Hippocampal formation (tissue), 2 donors: Measurements from ENCODE around the gene RBKS.

Experiments
- DNase-seq, 2 donors: peaks; one replicate each; lab custom pipeline; 2025; lab: John Stamatoyannopoulos, UW

RBKS gene

DNA sequence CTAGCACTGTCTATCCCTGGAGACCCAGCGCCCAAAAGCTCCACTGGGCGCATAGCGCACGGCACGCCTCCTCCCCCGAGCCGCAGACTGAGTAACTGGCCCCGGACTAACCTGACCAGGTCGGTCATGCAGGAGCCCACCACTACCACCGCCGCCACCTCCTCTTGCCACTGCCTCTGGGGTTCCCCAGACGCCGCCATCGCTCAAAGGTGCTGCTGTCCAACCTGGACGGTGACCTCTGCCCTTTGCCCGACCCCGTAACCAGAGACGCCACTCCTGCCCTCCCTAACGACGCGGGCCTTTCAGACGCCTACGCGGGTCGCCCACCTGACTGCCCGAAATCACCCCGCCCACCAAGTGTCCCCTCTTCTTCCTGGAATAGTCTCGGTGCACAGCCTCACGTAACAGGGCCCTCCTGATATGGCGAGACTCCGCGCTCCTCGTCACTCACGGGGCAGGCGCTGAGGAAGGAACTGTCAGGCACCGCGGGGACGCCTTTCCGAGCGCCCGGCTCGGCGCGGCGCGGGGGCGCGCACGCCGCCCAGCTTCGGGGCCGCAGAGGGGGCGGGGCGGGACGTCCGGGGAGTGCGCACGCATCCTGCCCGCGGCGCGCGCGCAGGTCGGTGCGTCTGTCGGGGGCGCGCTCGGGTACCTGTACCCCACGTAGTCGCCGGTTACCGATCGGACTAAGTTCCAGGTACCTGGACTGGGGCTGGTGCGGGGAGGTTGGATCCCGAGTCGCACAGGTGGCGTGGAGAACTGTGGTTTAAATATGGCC is at the start of gene RBKS, which contains the start of gene BABAM2:
Gene RBKS (minus strand): TSS at position 242 of the 778 bp plus-strand sequence. CDS start 42 bp downstream, at position 200.
Gene BABAM2 (plus strand): TSS at position 584 of the 778 bp plus-strand sequence. CDS start 3,828 bp downstream, outside the sequence.
- DNase-seq: peak; percentile 64 to 75

DNA sequence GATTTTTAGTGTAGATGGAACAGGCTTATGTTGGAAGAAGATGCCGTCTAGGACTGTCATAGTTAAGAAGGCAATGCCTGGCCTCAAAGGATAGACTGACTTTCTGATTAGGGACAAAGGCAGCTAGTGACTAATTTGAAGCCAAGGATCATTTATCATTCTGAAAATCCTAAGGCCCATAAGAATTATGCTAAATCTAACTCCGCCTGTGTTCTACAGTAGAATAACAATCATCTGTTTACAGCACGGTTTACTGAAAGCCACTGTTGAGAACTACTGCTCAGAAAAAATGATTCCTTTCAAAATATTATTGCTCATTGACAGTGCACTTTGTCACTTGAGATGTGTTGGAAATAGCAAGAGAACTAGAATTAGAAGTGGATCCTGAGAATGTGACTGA is 44.8 kb upstream of the RBKS start:
- DNase-seq: no peak

DNA sequence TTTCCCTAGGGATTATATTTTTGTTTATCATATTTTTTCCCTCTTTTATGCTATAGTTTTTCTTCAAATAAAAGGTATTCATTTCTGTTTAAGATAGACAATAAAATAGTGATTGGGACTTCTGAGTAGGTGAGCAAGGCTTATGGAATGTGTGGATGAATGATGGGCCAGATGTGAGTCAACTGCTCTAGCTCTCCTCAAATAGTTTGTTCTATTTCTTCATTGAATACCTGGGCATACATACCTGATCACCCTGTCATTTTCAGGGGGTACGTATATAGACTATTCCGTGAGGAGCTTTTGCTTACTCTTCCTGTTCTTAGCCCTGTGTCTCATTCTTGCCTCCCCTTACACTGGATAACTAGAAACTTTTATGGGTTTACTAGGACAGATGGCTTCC is 42.2 kb upstream of the RBKS start:
- no peak for DNase-seq

DNA sequence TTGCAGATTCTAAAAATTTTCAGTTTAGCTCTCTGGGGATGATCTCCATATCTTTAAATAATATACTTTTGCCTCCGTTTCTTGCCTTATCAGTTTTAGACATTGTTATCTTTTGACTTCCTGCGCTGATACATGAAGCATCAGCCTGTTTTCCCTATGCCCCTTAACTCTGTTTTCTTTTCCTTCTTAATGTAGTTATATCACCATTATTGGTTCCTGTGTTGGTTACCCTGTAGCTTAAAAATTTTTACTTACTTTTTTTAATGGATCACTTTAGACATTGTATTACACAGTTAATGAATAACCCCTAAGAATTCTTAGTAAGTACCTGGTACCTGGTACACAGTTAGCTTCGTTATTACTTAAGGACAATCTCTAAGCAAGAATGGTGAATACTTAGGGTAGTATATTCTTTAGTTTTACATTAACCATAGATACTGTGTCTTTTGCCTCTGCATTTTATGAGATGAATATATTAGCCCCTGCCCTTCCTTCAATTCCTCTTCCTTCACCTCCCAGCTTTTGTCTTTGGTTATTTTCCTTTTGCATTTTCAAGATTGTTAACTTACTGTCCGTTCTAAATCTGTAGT is 41.3 kb upstream of the RBKS start:
- no peak for DNase-seq

DNA sequence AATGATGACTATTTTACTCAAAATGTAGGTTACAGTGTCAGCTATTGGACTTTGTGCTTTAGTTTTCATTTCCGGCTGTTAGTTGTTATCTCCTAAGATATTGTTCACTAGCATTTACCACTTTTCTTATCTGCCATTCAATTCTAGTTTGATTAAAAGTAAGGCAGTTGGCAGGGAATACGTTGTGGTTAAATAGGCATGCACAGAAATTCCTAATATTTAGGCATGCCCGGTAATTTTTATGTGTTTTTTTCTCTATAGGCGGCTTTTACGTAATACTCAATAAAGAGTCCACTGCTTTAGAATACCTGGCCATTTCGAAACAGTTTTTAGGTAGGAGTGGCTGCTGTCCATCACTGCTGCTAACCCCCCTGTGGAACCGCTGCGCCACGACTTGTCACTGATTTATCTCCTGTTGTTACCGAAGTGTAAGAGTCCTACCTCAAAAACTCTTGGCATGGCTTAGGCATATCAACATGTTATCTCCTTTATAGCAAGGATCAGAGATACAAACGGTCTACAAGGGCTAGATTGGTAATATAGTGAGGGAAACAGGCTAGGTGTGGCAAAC is 39.8 kb upstream of the RBKS start:
- DNase-seq: no peak

DNA sequence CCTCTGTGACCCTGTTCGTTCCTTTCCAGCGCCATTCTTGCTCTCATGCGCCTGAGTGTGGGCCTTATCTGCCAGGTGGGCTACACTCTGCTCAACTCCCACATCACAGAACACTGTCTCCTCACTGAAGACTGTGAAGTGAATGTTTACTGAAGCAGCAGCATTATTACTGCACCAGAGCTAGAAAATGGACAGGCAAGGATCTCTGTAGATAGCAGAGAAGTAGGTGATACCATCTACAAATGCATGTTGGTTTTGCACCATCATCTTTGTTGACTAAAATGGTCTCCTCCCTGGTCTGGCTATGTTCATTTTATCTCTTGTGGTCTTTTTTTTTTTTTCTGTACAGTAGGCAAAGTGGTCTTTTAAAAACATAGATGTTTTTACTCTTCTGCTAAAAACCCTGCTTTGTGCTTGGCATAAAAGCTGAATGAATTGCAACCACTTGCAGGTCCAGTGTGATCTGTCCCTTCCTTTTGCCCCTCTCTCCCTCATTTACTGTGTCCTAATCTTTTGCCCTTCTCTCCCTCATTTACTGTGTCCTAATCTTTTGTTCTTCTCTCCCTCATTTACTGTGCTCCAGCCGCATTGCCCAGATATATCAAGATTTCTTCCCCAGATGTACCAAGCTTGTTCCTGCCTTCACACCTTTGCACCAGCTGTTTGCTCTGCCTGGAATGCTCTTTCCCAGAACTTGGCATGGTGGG is 35.7 kb upstream of the RBKS start:
- DNase-seq: no peak

DNA sequence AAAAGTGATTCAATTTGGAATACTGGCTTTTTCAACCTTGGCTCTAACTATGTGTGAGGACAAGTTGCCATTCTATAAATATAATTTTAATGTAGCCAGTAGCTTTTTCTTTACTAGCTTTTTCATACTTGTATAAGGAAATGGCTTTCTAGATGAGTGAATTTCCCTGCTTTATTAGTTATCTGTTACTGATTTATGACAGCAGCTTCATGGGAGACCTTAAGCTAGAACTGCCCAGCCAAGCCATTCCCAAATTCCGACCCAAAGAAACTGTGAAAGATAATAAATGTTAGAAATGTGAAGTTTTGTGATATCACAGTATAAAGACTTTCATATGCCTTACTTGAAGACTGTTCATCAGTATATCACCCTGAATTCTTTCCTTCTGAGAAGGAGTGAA is 32.7 kb upstream of the RBKS start:
- DNase-seq: no peak

DNA sequence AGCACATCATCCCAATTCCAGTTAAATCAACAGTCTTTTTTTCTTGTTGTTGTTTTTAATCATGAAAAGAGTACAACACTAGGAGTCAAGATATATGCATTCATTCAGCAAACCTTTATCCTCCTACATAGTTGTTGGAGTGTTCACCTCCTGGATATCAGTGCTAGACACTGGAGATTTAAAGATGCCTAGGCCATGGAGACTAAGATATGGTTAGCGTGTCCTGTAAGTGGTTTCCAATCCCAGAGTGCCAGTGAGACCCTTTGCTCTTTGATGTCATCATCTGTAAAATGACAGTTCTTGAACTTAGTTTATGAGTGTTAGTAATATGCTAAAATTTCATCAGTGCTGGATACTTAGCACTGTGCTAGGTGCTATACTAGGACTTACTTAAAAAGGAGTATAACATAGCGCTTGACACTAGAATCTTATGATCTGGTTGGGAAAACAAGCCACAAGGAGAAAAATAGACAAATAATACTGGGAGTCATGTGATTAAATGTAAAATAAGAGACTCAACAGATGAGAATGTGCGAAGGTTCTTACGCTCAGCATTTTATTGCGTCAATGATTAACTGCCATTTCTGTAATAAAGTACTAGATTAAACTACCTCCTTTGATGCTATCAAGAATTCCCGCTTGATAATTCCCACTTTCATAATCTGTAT is 31.8 kb upstream of the RBKS start:
- no peak for DNase-seq

DNA sequence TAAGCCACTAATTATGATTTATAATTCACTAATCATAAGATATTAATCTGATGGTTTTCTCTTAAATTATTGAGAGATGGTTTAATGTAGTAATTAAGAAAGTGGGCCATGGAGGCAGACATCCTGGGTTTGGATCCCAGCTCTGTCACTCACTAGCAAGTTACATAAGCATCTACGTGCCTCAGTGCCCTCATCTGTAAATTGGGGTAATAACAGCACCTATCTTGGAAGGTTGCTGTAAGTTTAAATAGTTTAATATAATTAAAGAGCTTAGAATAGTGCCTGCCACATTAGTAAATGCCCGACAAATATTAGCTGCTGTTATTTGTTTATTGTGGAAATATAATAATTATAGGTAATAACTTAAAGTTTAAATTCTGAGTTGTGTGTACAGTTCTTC is 31.2 kb upstream of the RBKS start:
- no peak for DNase-seq

DNA sequence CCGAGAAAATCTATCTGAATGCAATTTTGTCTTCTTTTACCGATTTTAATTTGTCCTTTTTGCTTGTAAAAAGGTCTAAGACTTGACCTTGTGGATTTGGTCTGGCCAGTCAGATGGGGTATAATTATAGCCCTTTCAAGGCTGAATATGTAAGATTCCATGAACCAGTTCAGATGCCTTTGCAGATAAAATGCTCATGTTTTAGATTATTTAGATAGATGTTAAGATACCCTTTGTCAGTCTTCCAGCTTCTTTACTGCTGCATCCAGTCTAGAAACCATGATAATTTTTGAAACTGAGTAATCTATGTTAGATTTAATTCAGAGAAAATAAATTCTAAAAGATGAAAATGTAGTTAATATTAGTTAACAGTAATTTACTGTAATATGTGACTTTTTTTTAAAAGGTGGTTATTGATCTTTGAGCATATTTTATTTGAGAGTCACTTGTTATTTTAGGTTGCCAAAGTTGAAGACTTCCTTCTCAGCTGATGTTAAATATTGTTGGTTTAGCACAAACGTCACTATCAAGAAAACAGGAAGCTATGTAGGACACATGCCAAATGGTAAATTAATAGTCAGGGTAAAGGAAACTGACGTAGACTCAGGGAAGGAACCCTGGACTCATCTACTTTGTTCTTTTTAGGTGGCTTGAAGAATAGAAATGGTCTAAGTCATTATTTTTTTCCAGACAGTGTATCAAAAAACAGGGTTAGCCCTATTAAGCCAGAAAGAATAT is 30.1 kb upstream of the RBKS start:
- DNase-seq: no peak

DNA sequence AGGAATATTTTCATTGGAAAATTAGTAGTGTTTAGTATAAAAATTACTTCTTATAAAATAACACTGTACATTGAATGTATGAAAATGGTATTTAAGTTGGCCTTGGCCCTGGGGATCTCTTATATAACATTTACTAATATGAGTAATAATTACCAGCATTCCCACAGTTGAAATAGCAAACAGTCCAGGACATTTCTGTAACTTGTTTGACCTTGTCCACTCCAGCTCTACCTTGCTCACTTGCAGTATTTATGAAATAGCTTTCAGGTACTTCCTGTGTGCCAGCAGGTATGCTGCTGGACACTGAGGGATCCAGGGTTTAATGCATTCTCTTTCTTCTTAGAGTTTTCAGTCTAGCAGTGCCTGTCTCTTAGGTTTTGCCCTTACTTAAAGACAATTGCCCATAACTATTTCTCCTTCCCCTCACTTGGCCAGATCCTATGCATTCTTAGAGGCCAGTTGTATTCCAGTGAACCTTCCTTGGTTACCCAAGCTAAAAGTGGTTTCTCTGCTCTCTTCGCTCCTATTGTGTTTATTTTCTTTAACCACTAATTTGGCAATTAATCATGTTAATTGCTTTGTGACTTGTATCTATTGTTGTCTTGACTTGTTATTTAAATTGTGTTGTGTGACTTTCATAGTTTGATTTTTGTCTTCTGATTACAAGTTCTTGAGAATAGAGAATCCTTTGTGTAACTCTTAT is 26.3 kb upstream of the RBKS start:
- DNase-seq: no peak

DNA sequence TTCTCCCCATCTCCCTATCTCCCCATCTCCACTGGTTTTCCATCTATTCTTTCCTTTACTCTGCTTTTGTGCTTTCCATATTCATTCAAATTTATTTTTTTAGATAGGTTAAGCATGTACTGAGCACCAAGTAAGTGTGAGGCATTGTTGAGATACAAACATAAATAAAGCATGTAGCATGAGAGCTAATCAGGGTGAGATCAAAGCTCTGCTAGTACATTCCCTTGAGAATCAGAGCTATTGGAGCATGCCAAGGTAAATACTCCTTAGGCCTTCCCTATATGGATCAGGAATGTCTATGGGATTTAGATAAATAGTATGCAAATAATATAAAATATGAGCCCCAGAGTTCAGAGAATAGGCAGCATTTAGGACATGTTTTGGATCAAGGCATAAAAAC is 25.7 kb upstream of the RBKS start:
- no peak for DNase-seq

DNA sequence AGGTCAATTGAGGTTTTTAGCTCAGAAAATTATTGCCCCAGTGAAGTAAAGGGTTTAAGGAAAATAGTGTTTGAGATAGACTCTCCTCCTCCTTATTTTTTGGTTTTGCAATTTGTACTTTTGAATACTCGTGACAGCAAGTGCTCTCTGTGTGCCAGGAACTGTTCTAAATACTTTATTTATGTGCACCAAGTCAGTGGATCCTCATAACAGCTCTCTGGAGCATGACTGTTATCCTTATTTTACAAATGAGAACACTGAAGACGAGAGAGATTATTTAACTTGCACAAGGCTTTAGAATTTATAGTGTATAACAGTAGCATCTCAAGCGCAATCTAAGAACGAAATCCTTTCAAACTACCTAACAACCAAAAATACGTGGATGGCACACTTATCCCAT is 25.0 kb upstream of the RBKS start:
- DNase-seq: no peak

DNA sequence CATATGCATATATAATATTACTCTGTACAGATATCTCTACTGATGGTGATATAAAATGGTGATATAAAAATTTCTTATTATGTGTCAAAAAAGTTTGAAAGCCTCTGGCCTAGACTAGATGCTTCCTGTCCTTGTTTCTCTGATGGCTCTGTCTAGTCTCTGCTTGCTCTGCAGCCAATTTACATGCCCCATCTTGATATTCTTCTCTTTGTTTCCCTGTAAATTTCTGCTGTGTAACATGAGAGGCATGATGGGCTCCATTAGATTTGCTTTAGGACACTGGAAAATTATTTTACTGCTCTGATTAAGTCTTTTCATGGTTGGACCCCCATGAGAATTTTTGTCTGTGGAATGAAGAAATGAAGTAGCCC is 24.6 kb upstream of the RBKS start:
- no peak for DNase-seq

DNA sequence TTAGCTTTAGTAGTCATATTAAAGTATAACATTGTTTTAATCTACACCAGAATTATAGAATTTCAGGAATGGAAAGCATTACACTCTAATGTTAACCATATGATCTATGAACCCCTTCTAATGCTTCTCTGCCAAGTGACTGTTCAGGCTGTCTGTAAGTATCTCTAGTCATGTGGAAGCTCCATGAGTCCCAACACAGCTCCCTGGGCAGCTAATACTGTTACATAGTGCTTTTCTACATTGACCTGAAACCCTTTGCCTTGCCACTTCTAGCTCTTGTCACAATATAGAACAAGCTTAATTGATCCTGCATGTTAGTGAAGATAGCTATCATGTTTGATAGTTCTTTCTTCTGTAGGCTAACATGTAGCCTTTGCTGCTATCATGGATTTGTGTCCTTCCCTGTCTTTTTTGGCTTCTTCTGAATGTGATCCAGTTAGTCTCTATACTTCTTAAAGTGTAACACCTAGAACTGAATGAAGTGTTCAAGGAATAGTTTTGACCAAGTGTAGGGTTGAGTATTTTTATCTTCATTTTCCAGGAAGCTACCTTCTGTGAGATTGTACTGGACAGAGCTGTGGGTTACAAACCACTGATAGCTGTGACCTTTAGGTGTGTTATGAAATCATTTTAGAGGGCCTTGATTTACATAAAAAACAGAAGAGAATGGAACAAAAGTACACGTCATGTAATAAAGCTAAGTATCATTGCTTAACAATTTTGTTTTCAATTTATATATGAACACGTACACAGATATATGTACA is 24.0 kb upstream of the RBKS start:
- no peak for DNase-seq

DNA sequence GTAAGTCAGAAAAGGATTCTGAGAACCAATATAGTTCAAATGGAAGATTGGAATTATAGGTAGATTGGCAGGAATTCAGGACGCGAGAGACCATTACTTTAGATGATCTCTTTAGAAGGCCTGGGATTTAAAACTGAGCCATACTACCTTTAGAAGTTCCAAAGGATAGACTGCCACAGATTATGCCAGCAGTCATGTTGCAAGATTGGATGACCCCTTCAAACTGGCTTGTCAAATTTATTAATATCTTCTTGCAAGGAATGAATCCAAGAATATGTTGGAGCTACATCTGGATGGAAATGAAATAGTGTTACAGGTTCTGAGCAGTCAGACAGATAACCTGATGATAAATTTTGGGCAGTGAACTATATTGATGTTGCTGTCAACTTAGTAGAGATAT is 22.3 kb upstream of the RBKS start:
- DNase-seq: no peak

DNA sequence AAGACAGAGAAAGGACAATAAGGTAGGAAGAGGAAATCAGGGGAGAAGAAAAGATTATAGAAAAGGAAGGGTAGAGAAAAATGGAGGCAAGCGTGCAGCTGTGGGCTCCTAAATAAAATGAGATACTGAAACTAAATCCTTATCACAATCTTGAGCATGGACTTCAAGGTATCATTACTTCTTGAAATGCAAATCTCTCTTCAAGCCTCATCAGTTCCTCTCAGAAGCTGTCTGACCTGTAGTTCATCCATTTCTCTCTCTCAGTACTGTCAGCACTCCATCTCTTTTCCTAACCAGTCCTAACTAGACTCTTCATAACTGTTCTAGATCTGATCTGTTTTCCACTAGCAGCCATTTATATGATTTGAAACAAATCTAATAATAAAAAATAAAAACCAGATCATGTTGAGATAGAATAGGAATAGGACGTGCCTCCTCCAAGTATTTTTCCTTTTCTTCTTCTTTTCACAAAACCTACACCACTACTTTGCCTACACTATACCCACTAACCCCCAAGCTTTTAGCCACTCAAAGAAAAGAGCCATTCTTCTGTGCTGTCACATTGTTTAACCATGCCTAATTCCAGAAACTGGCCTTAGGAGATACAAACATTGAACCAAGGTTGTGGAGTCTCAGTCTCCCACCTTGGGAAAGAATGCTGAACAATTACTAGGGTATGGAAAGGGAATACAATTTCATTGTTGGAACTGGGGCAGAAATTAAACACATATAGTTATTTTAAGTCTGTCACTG is 21.4 kb upstream of the RBKS start:
- DNase-seq: no peak

DNA sequence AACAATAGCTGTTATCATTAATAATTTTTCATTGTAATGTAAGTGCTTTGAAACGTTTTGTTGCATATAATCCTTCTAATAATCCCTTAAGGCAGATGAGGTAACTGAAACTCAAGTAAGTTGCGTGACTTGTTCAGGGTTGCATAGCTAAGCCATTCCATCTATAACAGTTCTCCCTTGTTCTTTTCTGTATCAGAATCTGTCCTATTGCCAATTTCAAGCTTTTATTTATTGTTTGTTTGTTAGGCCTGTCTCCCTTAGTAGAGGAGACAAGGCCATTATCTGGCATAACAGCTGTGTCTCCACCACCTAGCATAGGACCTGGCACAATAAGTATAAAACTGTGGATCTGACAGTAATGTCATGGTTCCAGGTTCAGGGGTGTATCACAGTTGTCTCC is 19.7 kb upstream of the RBKS start:
- DNase-seq: no peak

DNA sequence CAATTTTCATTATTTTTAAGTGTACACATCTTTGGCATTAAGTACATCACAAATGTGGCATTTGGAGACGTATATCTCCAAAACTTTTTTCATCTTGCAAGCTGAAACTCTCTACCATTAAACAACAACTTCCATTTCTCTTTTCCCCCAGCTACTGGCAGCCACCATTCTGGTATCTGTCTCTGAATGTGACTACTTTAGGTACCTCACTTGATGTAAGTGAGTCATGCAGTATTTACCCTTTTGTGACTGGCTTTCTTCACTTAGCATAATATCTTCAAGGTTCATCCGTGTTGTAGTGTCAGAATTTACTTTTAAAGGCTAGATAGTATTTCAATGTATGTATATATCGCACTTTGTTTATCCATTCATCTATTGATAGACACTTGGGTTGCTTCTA is 17.4 kb upstream of the RBKS start:
- no peak for DNase-seq
